HG03432 (cell line): ENCODE data around the gene VAV3.
A peak's percentile ranks its signal among the peaks of the same experiment; 100 is the strongest.

ENCODE experiments used
- ATAC-seq: cut with Tn5 transposase; IDR thresholded peaks from one replicate; pipeline ENCODE4 v1.9.1; 2021; ENCODE audit warnings: mild to moderate bottlenecking, moderate library complexity; ENCODE audit not compliant: unreplicated experiment

VAV3 gene

GRCh38 chr1:107604825-107605224, 360.2 kb downstream of the VAV3 start:
- no peak for ATAC-seq

GRCh38 chr1:107600607-107601160, 364.3 kb downstream of the VAV3 start:
- ATAC-seq: no peak

- no peak for ATAC-seq
Observed at GRCh38 chr1:107599220-107599619, 365.8 kb downstream of the VAV3 start.

- ATAC-seq: no peak
Observed at GRCh38 chr1:107597290-107597689, 367.7 kb downstream of the VAV3 start.

- ATAC-seq: no peak
Observed at GRCh38 chr1:107594536-107594935, 370.4 kb downstream of the VAV3 start.

- no peak for ATAC-seq
Observed at GRCh38 chr1:107593501-107594209, 371.3 kb downstream of the VAV3 start.

- peak; percentile 60 for ATAC-seq
Observed at GRCh38 chr1:107590900-107591622, 373.9 kb downstream of the VAV3 start.

GRCh38 chr1:107590087-107590486, 374.9 kb downstream of the VAV3 start:
- ATAC-seq: no peak

- no peak for ATAC-seq
Observed at GRCh38 chr1:107588321-107588720, 376.7 kb downstream of the VAV3 start.

GRCh38 chr1:107575226-107575625, 389.8 kb downstream of the VAV3 start:
- ATAC-seq: no peak

GRCh38 chr1:107574044-107574443, 390.9 kb downstream of the VAV3 start:
- ATAC-seq: no peak

- no peak for ATAC-seq
Observed at GRCh38 chr1:107572674-107573211, 392.2 kb downstream of the VAV3 start.

- no peak for ATAC-seq
Observed at GRCh38 chr1:107570768-107571167, 394.2 kb downstream of the VAV3 start.

GRCh38 chr1:107563441-107563840, 401.5 kb downstream of the VAV3 start:
- ATAC-seq: no peak

- no peak for ATAC-seq
Observed at GRCh38 chr1:107559881-107560280, 405.1 kb downstream of the VAV3 start.

GRCh38 chr1:107557095-107557494, 407.9 kb downstream of the VAV3 start:
- no peak for ATAC-seq

GRCh38 chr1:107555578-107555977, 409.4 kb downstream of the VAV3 start:
- no peak for ATAC-seq

GRCh38 chr1:107552781-107553180, 412.2 kb downstream of the VAV3 start:
- no peak for ATAC-seq

- no peak for ATAC-seq
Observed at GRCh38 chr1:107551456-107551855, 413.5 kb downstream of the VAV3 start.

GRCh38 chr1:107550358-107550757, 414.6 kb downstream of the VAV3 start:
- no peak for ATAC-seq

GRCh38 chr1:107549152-107549810, 415.7 kb downstream of the VAV3 start:
- ATAC-seq: peak; percentile 59
